Body of pancreas (tissue), 4 donors: ENCODE measurements around the gene ANKS1B.

Experiments used
- POLR2A ChIP-seq, 3 donors: fragments of 450-650 bp; IDR thresholded peaks; one replicate each; pipeline ENCODE4 v1.6.1; 2016; ENCODE audit warnings: antibody characterized with exemption in 3 of 3, mild to moderate bottlenecking in 2 of 3
- TF ChIP-seq, protein P1 (sequence below), 7 experiments: fragments of 450-650 bp in 4 of 7; fragments of 200-600 bp in 3 of 7; sonication (generic) in 3 of 7; IDR thresholded peaks; one replicate each; pipeline ENCODE4 v1.5.1; 2016 to 2019; ENCODE audit warnings: antibody characterized with exemption in 7 of 7

DNA sequence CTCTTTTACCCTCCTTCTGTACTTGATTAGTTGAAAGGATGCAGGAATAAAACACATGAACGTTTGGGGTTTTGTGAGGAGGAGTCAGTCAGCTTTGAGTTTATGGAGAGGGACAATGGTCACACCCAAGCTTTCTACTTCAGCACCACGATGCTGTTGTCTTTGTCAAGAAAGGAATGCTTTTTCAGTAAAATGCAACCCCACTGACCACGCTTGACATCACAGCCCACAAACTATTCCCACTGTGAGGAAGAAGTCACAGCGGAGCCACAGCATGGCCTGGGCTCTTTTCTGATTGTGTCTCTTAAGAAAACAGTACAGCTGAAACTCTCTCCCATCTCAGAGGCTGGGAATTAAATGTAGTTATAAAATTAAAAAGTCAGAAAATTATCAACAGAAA, 1204.5 kb downstream of the ANKS1B start:
- TF ChIP-seq, protein P1, sequence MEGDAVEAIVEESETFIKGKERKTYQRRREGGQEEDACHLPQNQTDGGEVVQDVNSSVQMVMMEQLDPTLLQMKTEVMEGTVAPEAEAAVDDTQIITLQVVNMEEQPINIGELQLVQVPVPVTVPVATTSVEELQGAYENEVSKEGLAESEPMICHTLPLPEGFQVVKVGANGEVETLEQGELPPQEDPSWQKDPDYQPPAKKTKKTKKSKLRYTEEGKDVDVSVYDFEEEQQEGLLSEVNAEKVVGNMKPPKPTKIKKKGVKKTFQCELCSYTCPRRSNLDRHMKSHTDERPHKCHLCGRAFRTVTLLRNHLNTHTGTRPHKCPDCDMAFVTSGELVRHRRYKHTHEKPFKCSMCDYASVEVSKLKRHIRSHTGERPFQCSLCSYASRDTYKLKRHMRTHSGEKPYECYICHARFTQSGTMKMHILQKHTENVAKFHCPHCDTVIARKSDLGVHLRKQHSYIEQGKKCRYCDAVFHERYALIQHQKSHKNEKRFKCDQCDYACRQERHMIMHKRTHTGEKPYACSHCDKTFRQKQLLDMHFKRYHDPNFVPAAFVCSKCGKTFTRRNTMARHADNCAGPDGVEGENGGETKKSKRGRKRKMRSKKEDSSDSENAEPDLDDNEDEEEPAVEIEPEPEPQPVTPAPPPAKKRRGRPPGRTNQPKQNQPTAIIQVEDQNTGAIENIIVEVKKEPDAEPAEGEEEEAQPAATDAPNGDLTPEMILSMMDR (IDR thresholded peaks at IDR 0.05): no peak
- no peak for TF ChIP-seq POLR2A (IDR thresholded peaks at IDR 0.05)
